ENCODE measurements around the gene PSMC2.

Gene PSMC2

GRCh38 chr7:103413407-103413806 is 66.0 kb downstream of the PSMC2 start:
- DNase-seq (ENCODE audit: low spot score) = no peak
- POLR2A ChIA-PET (ENCODE audit: low non-redundant PET) = no interaction called here
- CTCF ChIA-PET = no interaction called here
- H3K27ac ChIP-seq = no peak overlapping the region
- no peak for TF ChIP-seq CTCF (conservative IDR thresholded peaks at IDR 0.05; ENCODE audit: low read depth)

- DNase-seq (ENCODE audit: low spot score) = no peak
- CTCF ChIA-PET = interaction anchor here (0.5 to 0.6 kb wide), 2 partner anchors 302 to 849 kb away, joined by 3 read pairs; no protein-coding TSS in a partner anchor
- H3K27ac ChIP-seq = no peak overlapping the region
- POLR2A ChIA-PET (ENCODE audit: low non-redundant PET) = no interaction called here
- TF ChIP-seq CTCF (conservative IDR thresholded peaks at IDR 0.05; ENCODE audit: low read depth) = no peak
Measured at GRCh38 chr7:103418241-103418640, 70.8 kb downstream of the PSMC2 start.

Measured in RWPE1 (cell line).